Inflammatory macrophage (primary cell): ENCODE data around the gene MYEOV.
A peak's percentile ranks its signal among the peaks of the same experiment; 100 is the strongest.

ENCODE experiments used
- DNase-seq, 2 donors: peaks; one replicate each; pipeline ENCODE4 v3.0.0-alpha.2; 2020 to 2022

MYEOV gene

GRCh38 chr11:69265911-69266510 lies 27.9 kb upstream of the MYEOV start:
- DNase-seq: no peak

GRCh38 chr11:69267395-69267805 lies 26.6 kb upstream of the MYEOV start:
- DNase-seq: no peak

GRCh38 chr11:69268911-69269310 lies 25.0 kb upstream of the MYEOV start:
- no peak for DNase-seq

GRCh38 chr11:69269388-69269787 lies 24.6 kb upstream of the MYEOV start:
- no peak for DNase-seq

- DNase-seq: no peak
These were observed 23.8 kb upstream of the MYEOV start for GRCh38 chr11:69269926-69270697.

GRCh38 chr11:69270941-69271340 lies 23.0 kb upstream of the MYEOV start:
- DNase-seq: no peak

GRCh38 chr11:69272055-69272454 lies 21.9 kb upstream of the MYEOV start:
- no peak for DNase-seq

- no peak for DNase-seq
These were observed 21.0 kb upstream of the MYEOV start for GRCh38 chr11:69272831-69273485.

GRCh38 chr11:69273571-69273970 lies 20.4 kb upstream of the MYEOV start:
- DNase-seq: no peak

GRCh38 chr11:69274531-69275016 lies 19.4 kb upstream of the MYEOV start:
- DNase-seq: no peak

- DNase-seq: no peak
These were observed 18.8 kb upstream of the MYEOV start for GRCh38 chr11:69275178-69275577.

GRCh38 chr11:69276165-69276564 lies 17.8 kb upstream of the MYEOV start:
- DNase-seq: no peak

- no peak for DNase-seq
These were observed 16.7 kb upstream of the MYEOV start for GRCh38 chr11:69277074-69277809.

GRCh38 chr11:69278091-69278867 lies 15.7 kb upstream of the MYEOV start:
- DNase-seq: no peak

GRCh38 chr11:69280451-69280850 lies 13.5 kb upstream of the MYEOV start:
- no peak for DNase-seq

- peak in 1 of 2 donors; percentile 30 for DNase-seq
These were observed 13.0 kb upstream of the MYEOV start for GRCh38 chr11:69280994-69281393.

GRCh38 chr11:69283446-69283845 lies 10.5 kb upstream of the MYEOV start:
- no peak for DNase-seq

- no peak for DNase-seq
These were observed 9.9 kb upstream of the MYEOV start for GRCh38 chr11:69284081-69284511.

- no peak for DNase-seq
These were observed 8.9 kb upstream of the MYEOV start for GRCh38 chr11:69285091-69285490.

GRCh38 chr11:69285766-69286165 lies 8.2 kb upstream of the MYEOV start:
- DNase-seq: no peak

GRCh38 chr11:69286374-69287371 lies 7.3 kb upstream of the MYEOV start:
- DNase-seq: no peak
